ENCODE measurements around the gene MDM4.

The MDM4 gene

GRCh38 chr1:204568576-204569315, 52.5 kb downstream of the MDM4 start:
- TF ChIP-seq FOXP2 (optimal IDR thresholded peaks at IDR 0.05; ENCODE audit: borderline replicate concordance, extremely low read depth, extremely low read length, insufficient read depth), result no peak
- TF ChIP-seq TAF1 (IDR thresholded peaks at IDR 0.05; ENCODE audit: borderline replicate concordance, insufficient read depth, low read length), result no peak
- TF ChIP-seq SIN3A (IDR thresholded peaks at IDR 0.05; ENCODE audit: borderline replicate concordance, insufficient read depth, low read length), result no peak
- TF ChIP-seq POLR2AphosphoS5 (IDR thresholded peaks at IDR 0.05; ENCODE audit: low read depth, low read length), result no peak
- no peak for TF ChIP-seq REST (IDR thresholded peaks at IDR 0.05; ENCODE audit: insufficient read depth in 1 of 2, low read depth in 2 of 2, low read length in 2 of 2)

GRCh38 chr1:204569478-204569877, 53.3 kb downstream of the MDM4 start:
- no peak for TF ChIP-seq POLR2AphosphoS5 (IDR thresholded peaks at IDR 0.05; ENCODE audit: low read depth, low read length)
- TF ChIP-seq REST (IDR thresholded peaks at IDR 0.05; ENCODE audit: insufficient read depth in 1 of 2, low read depth in 2 of 2, low read length in 2 of 2), result no peak
- TF ChIP-seq FOXP2 (optimal IDR thresholded peaks at IDR 0.05; ENCODE audit: borderline replicate concordance, extremely low read depth, extremely low read length, insufficient read depth), result no peak
- TF ChIP-seq TAF1 (IDR thresholded peaks at IDR 0.05; ENCODE audit: borderline replicate concordance, insufficient read depth, low read length), result no peak
- TF ChIP-seq SIN3A (IDR thresholded peaks at IDR 0.05; ENCODE audit: borderline replicate concordance, insufficient read depth, low read length), result no peak

- TF ChIP-seq FOXP2 (optimal IDR thresholded peaks at IDR 0.05; ENCODE audit: borderline replicate concordance, extremely low read depth, extremely low read length, insufficient read depth), result no peak
- TF ChIP-seq SIN3A (IDR thresholded peaks at IDR 0.05; ENCODE audit: borderline replicate concordance, insufficient read depth, low read length), result no peak
Observed at GRCh38 chr1:204571128-204571527, 54.9 kb downstream of the MDM4 start.

- no peak for TF ChIP-seq FOXP2 (optimal IDR thresholded peaks at IDR 0.05; ENCODE audit: borderline replicate concordance, extremely low read depth, extremely low read length, insufficient read depth)
- no peak for TF ChIP-seq POLR2AphosphoS5 (IDR thresholded peaks at IDR 0.05; ENCODE audit: low read depth, low read length)
- TF ChIP-seq REST (IDR thresholded peaks at IDR 0.05; ENCODE audit: insufficient read depth in 1 of 2, low read depth in 2 of 2, low read length in 2 of 2), result no peak
- TF ChIP-seq TAF1 (IDR thresholded peaks at IDR 0.05; ENCODE audit: borderline replicate concordance, insufficient read depth, low read length), result no peak
- no peak for TF ChIP-seq SIN3A (IDR thresholded peaks at IDR 0.05; ENCODE audit: borderline replicate concordance, insufficient read depth, low read length)
Observed at GRCh38 chr1:204571631-204572030, 55.4 kb downstream of the MDM4 start.

- TF ChIP-seq REST (IDR thresholded peaks at IDR 0.05; ENCODE audit: insufficient read depth in 1 of 2, low read depth in 2 of 2, low read length in 2 of 2) (no peak), SIN3A (IDR thresholded peaks at IDR 0.05; ENCODE audit: borderline replicate concordance, insufficient read depth, low read length) (no peak), POLR2AphosphoS5 (IDR thresholded peaks at IDR 0.05; ENCODE audit: low read depth, low read length) (no peak), TAF1 (IDR thresholded peaks at IDR 0.05; ENCODE audit: borderline replicate concordance, insufficient read depth, low read length) (no peak), FOXP2 (optimal IDR thresholded peaks at IDR 0.05; ENCODE audit: borderline replicate concordance, extremely low read depth, extremely low read length, insufficient read depth) (no peak)
Observed at GRCh38 chr1:204572923-204573922, 57.0 kb downstream of the MDM4 start.
